Hematopoietic multipotent progenitor cell treated with erythropoietin and hydrocortisone succinate and interleukin-3 and kit ligand, for 6 days (in vitro differentiated cells): ENCODE results near the gene FLT3.
"Not testable (repeated sequence)": the region's sequence is repeated elsewhere in the genome, so short reads cannot be mapped to it uniquely, and the experiment has no call there.

Source experiments
- DNase-seq: peaks from one replicate; pipeline ENCODE4 v3.0.0-alpha.2; 2015

FLT3 gene

GRCh38 chr13:27971236-27971645 is 129.1 kb downstream of the FLT3 start:
- no peak for DNase-seq

GRCh38 chr13:27970382-27971235 is 129.8 kb downstream of the FLT3 start:
- no peak for DNase-seq

GRCh38 chr13:27969866-27970229 is 130.5 kb downstream of the FLT3 start:
- no peak for DNase-seq

GRCh38 chr13:27969082-27969865 is 131.1 kb downstream of the FLT3 start, which contains the start of gene CDX2:
Gene CDX2, minus strand, starts transcription at chr13:27969315. Its CDS starts 309 bp downstream, at chr13:27969006.
- no peak for DNase-seq

- DNase-seq = no peak
These were observed 131.9 kb downstream of the FLT3 start for GRCh38 chr13:27968316-27969081.

- no peak for DNase-seq
These were observed 132.6 kb downstream of the FLT3 start for GRCh38 chr13:27967736-27968315.

GRCh38 chr13:27967203-27967735 is 133.1 kb downstream of the FLT3 start:
- peak; percentile 42 for DNase-seq

- DNase-seq = no peak
These were observed 133.7 kb downstream of the FLT3 start for GRCh38 chr13:27966641-27967202.

GRCh38 chr13:27965740-27966640 is 134.4 kb downstream of the FLT3 start:
- no peak for DNase-seq

GRCh38 chr13:27965343-27965739 is 135.0 kb downstream of the FLT3 start:
- no peak for DNase-seq

GRCh38 chr13:27964741-27965323 is 135.5 kb downstream of the FLT3 start:
- DNase-seq = no peak

GRCh38 chr13:27964206-27964605 is 136.2 kb downstream of the FLT3 start:
- DNase-seq = not testable (repeated sequence)

GRCh38 chr13:27963491-27963890 is 136.9 kb downstream of the FLT3 start:
- DNase-seq = no peak

- no peak for DNase-seq
These were observed 137.4 kb downstream of the FLT3 start for GRCh38 chr13:27962982-27963381.

- no peak for DNase-seq
These were observed 138.1 kb downstream of the FLT3 start for GRCh38 chr13:27962128-27962841.

GRCh38 chr13:27961227-27962085 is 138.9 kb downstream of the FLT3 start:
- DNase-seq = no peak

GRCh38 chr13:27960362-27961226 is 139.8 kb downstream of the FLT3 start:
- DNase-seq = peak; percentile 56

GRCh38 chr13:27959976-27960361 is 140.4 kb downstream of the FLT3 start:
- DNase-seq = no peak
